ENCODE results near the gene CCDC88A.
A peak's percentile ranks its signal among the peaks of the same experiment; 100 is the strongest.
"Not testable (repeated sequence)": the region's sequence is repeated elsewhere in the genome, so short reads cannot be mapped to it uniquely, and the experiment has no call there.

CCDC88A gene

GRCh38 chr2:55400332-55400731 is 19.3 kb downstream of the CCDC88A start:
- no peak overlapping the region for H3K4me2 ChIP-seq
- H3K27me3 ChIP-seq = no peaks in the 10 kb centered on the region
- no peak overlapping the region for H3K4me3 ChIP-seq
- TF ChIP-seq Cebpa-rat (IDR thresholded peaks at IDR 0.05) = no peak
- peaks cover 0 to 3% (median 0%) of the 10 kb centered on the region in 11 experiments; a peak in 7 of 22 replicates for H3K9me3 ChIP-seq (replicated peaks in 1 of 11)
- peaks cover 0 to 96% (median 11%) of the 10 kb centered on the region in 11 experiments; a peak in 11 of 22 replicates for H4K20me1 ChIP-seq
- H3K36me3 ChIP-seq = peaks cover 45 to 94% (median 61%) of the 10 kb centered on the region in 11 experiments
- no peak overlapping the region for H3K9ac ChIP-seq
- no peaks in the 10 kb centered on the region for H3K4me1 ChIP-seq
- H3K27ac ChIP-seq = no peak overlapping the region

- Histone ChIP-seq H3K36me3 (peaks cover 45 to 94% (median 61%) of the 10 kb centered on the region in 11 experiments), H3K4me2 (no peak overlapping the region)
- TF ChIP-seq Cebpa-rat (IDR thresholded peaks at IDR 0.05) = no peak
These were observed 19.8 kb downstream of the CCDC88A start for GRCh38 chr2:55399815-55400214.

GRCh38 chr2:55395724-55396605 is 23.7 kb downstream of the CCDC88A start:
- Histone ChIP-seq H3K4me2 (no peak overlapping the region), H3K27me3 (no peaks in the 10 kb centered on the region), H3K36me3 (peaks cover 36 to 92% (median 57%) of the 10 kb centered on the region in 11 experiments), H3K4me1 (peaks cover 0 to 18% (median under 1%) of the 10 kb centered on the region in 10 experiments; a peak in 7 of 20 replicates), H3K9ac (no peak overlapping the region), H3K9me3 (replicated peaks in 1 of 11) (peaks cover 0 to 32% (median 25%) of the 10 kb centered on the region in 11 experiments; a peak in 16 of 22 replicates), H3K27ac (no peak overlapping the region), H3K4me3 (no peak overlapping the region), H4K20me1 (peaks cover 0 to 94% (median 5%) of the 10 kb centered on the region in 11 experiments; a peak in 7 of 22 replicates)
- no peak for TF ChIP-seq Cebpa-rat (IDR thresholded peaks at IDR 0.05)

More at GRCh38 chr2:55399815-55400214, 19.8 kb downstream of the CCDC88A start:
- no peak overlapping the region for H3K9ac ChIP-seq
- H3K4me3 ChIP-seq = no peak overlapping the region
- H3K27ac ChIP-seq = no peak overlapping the region
- no peaks in the 10 kb centered on the region for H3K4me1 ChIP-seq
- no peaks in the 10 kb centered on the region for H3K27me3 ChIP-seq
- H3K9me3 ChIP-seq (replicated peaks in 1 of 11) = peaks cover 0 to 7% (median 4%) of the 10 kb centered on the region in 11 experiments; a peak in 12 of 22 replicates
- peaks cover 0 to 96% (median 7%) of the 10 kb centered on the region in 11 experiments; a peak in 11 of 22 replicates for H4K20me1 ChIP-seq

GRCh38 chr2:55391615-55392242 is 27.9 kb downstream of the CCDC88A start:
- peaks cover 10 to 40% (median 21%) of the 10 kb centered on the region in 10 experiments for H3K4me1 ChIP-seq
- H3K4me2 ChIP-seq = no peak overlapping the region
- H3K36me3 ChIP-seq = peaks cover 27 to 84% (median 45%) of the 10 kb centered on the region in 11 experiments
- TF ChIP-seq Cebpa-rat (IDR thresholded peaks at IDR 0.05) = no peak
- H3K9me3 ChIP-seq (replicated peaks in 1 of 11) = peaks cover 0 to 37% (median 29%) of the 10 kb centered on the region in 11 experiments; a peak in 16 of 22 replicates
- H3K27ac ChIP-seq = no peak overlapping the region
- no peak overlapping the region for H3K9ac ChIP-seq
- H3K4me3 ChIP-seq = no peak overlapping the region
- H4K20me1 ChIP-seq = peaks cover 0 to 95% (median 7%) of the 10 kb centered on the region in 11 experiments; a peak in 10 of 22 replicates
- H3K27me3 ChIP-seq = no peaks in the 10 kb centered on the region

- peaks cover 27 to 84% (median 47%) of the 10 kb centered on the region in 11 experiments for H3K36me3 ChIP-seq
- no peak for TF ChIP-seq Cebpa-rat (IDR thresholded peaks at IDR 0.05)
- peaks cover 10 to 40% (median 21%) of the 10 kb centered on the region in 10 experiments for H3K4me1 ChIP-seq
- no peaks in the 10 kb centered on the region for H3K27me3 ChIP-seq
- peak overlapping the region in 1 of 11 experiments; percentile 2; a peak in 1 of 22 replicates for H3K27ac ChIP-seq
- no peak overlapping the region for H3K9ac ChIP-seq
- peaks cover 0 to 95% (median 7%) of the 10 kb centered on the region in 11 experiments; a peak in 11 of 22 replicates for H4K20me1 ChIP-seq
- no peak overlapping the region for H3K4me3 ChIP-seq
- H3K9me3 ChIP-seq (replicated peaks in 1 of 11) = peaks cover 0 to 37% (median 29%) of the 10 kb centered on the region in 11 experiments; a peak in 16 of 22 replicates
- H3K4me2 ChIP-seq = peak overlapping the region in 4 of 11 experiments; percentile 15 to 65 (median 46); a peak in 7 of 22 replicates
These were observed 28.5 kb downstream of the CCDC88A start for GRCh38 chr2:55391155-55391554.

GRCh38 chr2:55385516-55385915 is 34.1 kb downstream of the CCDC88A start:
- Histone ChIP-seq H3K36me3 (peaks cover 36 to 90% (median 61%) of the 10 kb centered on the region in 11 experiments), H3K4me1 (peaks cover 6 to 17% (median 16%) of the 10 kb centered on the region in 10 experiments), H4K20me1 (peaks cover 0 to 97% (median 8%) of the 10 kb centered on the region in 11 experiments; a peak in 11 of 22 replicates)
- not testable (repeated sequence) for H3K27me3 ChIP-seq; H3K27ac ChIP-seq; H3K9ac ChIP-seq; H3K4me3 ChIP-seq; H3K4me2 ChIP-seq; H3K9me3 ChIP-seq (replicated peaks in 1 of 11)

- Histone ChIP-seq H4K20me1 (peaks cover 0 to 97% (median 9%) of the 10 kb centered on the region in 11 experiments; a peak in 11 of 22 replicates), H3K36me3 (peaks cover 38 to 95% (median 63%) of the 10 kb centered on the region in 11 experiments), H3K27ac (no peak overlapping the region), H3K9me3 (replicated peaks in 1 of 11) (no peaks in the 10 kb centered on the region), H3K9ac (no peak overlapping the region), H3K4me1 (peaks cover 0 to 10% (median 8%) of the 10 kb centered on the region in 10 experiments; a peak in 17 of 20 replicates), H3K27me3 (no peaks in the 10 kb centered on the region), H3K4me2 (no peak overlapping the region), H3K4me3 (no peak overlapping the region)
- no peak for TF ChIP-seq Cebpa-rat (IDR thresholded peaks at IDR 0.05)
These were observed 34.9 kb downstream of the CCDC88A start for GRCh38 chr2:55384786-55385185.

- H3K4me1 ChIP-seq = peaks cover 0 to 11% (median 0%) of the 10 kb centered on the region in 10 experiments; a peak in 5 of 20 replicates
- peaks cover 67 to 96% (median 77%) of the 10 kb centered on the region in 11 experiments for H3K36me3 ChIP-seq
- no peak overlapping the region for H3K4me2 ChIP-seq
- H3K9ac ChIP-seq = no peak overlapping the region
- no peaks in the 10 kb centered on the region for H3K27me3 ChIP-seq
- no peak overlapping the region for H3K4me3 ChIP-seq
- no peaks in the 10 kb centered on the region for H3K9me3 ChIP-seq (replicated peaks in 1 of 11)
- H4K20me1 ChIP-seq = peaks cover 0 to 69% (median 0%) of the 10 kb centered on the region in 11 experiments; a peak in 3 of 22 replicates
- no peak overlapping the region for H3K27ac ChIP-seq
- TF ChIP-seq Cebpa-rat (IDR thresholded peaks at IDR 0.05) = no peak
These were observed 48.3 kb downstream of the CCDC88A start for GRCh38 chr2:55371376-55371775.

Measured in BLaER1 treated with 17β-estradiol and CSF1 and Interleukin-3, amounts not matched to agents 10 nM and 100 nM (cell line).